Parathyroid adenoma (tissue), 2 donors: ENCODE results near the gene FNIP1.

Experiments used
- H2AFZ ChIP-seq: fragments of 300-600 bp; sonication (generic); one replicate; pipeline ENCODE4 v1.7.0; 2017; ENCODE audit warnings: antibody characterized with exemption, mild to moderate bottlenecking
- H3K27ac ChIP-seq: fragments of 300-600 bp; sonication (generic); one replicate; pipeline ENCODE4 v1.7.0; 2017
- H3K27me3 ChIP-seq: fragments of 300-600 bp; sonication (generic); one replicate; pipeline ENCODE4 v1.7.0; 2017; ENCODE audit warnings: low read length; ENCODE audit not compliant: control insufficient read depth, insufficient read depth
- H3K36me3 ChIP-seq: fragments of 300-600 bp; sonication (generic); one replicate; pipeline ENCODE4 v1.7.0; 2017; ENCODE audit warnings: low read length; ENCODE audit not compliant: control insufficient read depth, insufficient read depth
- H3K4me1 ChIP-seq: fragments of 300-600 bp; sonication (generic); one replicate; pipeline ENCODE4 v1.7.0; 2017; ENCODE audit warnings: control low read depth
- H3K4me2 ChIP-seq: fragments of 300-600 bp; sonication (generic); one replicate; pipeline ENCODE4 v1.7.0; 2017; ENCODE audit warnings: low read length
- H3K4me3 ChIP-seq: fragments of 300-600 bp; sonication (generic); one replicate; pipeline ENCODE4 v1.7.0; 2017; ENCODE audit warnings: low read depth, low read length
- H3K79me2 ChIP-seq: fragments of 300-600 bp; sonication (generic); one replicate; pipeline ENCODE4 v1.7.0; 2017; ENCODE audit warnings: control low read depth
- H3K9ac ChIP-seq: fragments of 300-600 bp; sonication (generic); one replicate; pipeline ENCODE4 v1.7.0; 2017; ENCODE audit warnings: mild to moderate bottlenecking
- H3K9me3 ChIP-seq: fragments of 300-600 bp; sonication (generic); one replicate; pipeline ENCODE4 v1.7.0; 2017; ENCODE audit warnings: low read length; ENCODE audit not compliant: control insufficient read depth
- TF ChIP-seq, protein P1 (sequence below): fragments of 300-600 bp; sonication (generic); IDR thresholded peaks from one replicate; pipeline ENCODE4 v1.7.0; 2017; ENCODE audit warnings: antibody characterized with exemption, mild to moderate bottlenecking
- donor health status: primary hyperparathyroidism.

Gene FNIP1

DNA sequence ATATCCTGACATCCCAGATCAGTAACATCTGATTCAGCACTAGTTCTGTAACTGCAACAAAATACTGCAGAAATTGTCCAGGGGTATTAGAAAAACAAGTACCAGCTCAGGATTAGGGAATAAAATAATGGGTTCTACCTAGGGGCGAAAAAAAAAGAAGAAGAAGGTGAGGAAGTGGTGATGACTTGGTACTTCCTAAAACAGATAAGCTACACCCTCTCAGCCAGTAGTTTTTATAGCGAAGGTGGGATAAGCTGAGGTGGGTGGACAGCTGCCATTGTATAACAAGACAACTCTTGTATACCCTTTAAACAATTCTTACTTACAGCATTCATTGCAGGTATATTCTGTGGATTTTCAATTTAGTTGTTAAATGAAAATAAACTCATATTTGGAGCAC lies 180.9 kb downstream of the FNIP1 start:
- H3K4me2 ChIP-seq = no peak overlapping the region
- no peak overlapping the region for H3K4me3 ChIP-seq
- TF ChIP-seq, protein P1, sequence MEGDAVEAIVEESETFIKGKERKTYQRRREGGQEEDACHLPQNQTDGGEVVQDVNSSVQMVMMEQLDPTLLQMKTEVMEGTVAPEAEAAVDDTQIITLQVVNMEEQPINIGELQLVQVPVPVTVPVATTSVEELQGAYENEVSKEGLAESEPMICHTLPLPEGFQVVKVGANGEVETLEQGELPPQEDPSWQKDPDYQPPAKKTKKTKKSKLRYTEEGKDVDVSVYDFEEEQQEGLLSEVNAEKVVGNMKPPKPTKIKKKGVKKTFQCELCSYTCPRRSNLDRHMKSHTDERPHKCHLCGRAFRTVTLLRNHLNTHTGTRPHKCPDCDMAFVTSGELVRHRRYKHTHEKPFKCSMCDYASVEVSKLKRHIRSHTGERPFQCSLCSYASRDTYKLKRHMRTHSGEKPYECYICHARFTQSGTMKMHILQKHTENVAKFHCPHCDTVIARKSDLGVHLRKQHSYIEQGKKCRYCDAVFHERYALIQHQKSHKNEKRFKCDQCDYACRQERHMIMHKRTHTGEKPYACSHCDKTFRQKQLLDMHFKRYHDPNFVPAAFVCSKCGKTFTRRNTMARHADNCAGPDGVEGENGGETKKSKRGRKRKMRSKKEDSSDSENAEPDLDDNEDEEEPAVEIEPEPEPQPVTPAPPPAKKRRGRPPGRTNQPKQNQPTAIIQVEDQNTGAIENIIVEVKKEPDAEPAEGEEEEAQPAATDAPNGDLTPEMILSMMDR = no peak

DNA sequence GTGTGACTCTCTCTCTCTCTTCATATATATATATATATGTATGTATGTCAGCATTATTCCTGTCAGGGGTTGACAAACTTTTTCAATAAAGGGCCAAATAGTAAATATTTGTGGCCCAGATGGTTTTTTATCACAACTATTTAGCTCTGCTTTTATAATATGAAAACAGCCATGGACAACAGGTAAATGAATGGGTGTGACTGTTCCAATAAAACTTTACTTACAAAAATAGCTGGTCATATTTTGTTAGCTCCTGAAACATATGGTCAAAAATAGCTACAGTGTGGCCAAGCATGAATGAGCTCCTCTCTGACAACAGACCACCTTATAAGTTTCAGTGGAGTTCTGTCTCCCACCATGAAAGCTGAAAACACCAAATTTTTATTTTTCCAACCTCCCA lies 183.4 kb downstream of the FNIP1 start:
- H3K4me3 ChIP-seq = no peak overlapping the region
- H3K27ac ChIP-seq = no peak overlapping the region
- H3K4me2 ChIP-seq = no peak overlapping the region
- no peaks in the 10 kb centered on the region for H3K36me3 ChIP-seq
- H3K4me1 ChIP-seq = no peaks in the 10 kb centered on the region
- no peaks in the 10 kb centered on the region for H3K9me3 ChIP-seq
- H3K27me3 ChIP-seq = no peaks in the 10 kb centered on the region
- TF ChIP-seq, protein P1 = no peak
- H3K9ac ChIP-seq = no peak overlapping the region
- no peak overlapping the region for H2AFZ ChIP-seq
- peaks cover 21% of the 10 kb centered on the region for H3K79me2 ChIP-seq

More for the DNA sequence above, 180.9 kb downstream of the FNIP1 start:
- H3K27me3 ChIP-seq = no peaks in the 10 kb centered on the region
- no peaks in the 10 kb centered on the region for H3K36me3 ChIP-seq
- no peaks in the 10 kb centered on the region for H3K9me3 ChIP-seq
- no peak overlapping the region for H2AFZ ChIP-seq
- H3K79me2 ChIP-seq = peaks cover 23% of the 10 kb centered on the region
- no peaks in the 10 kb centered on the region for H3K4me1 ChIP-seq
- no peak overlapping the region for H3K27ac ChIP-seq
- H3K9ac ChIP-seq = no peak overlapping the region

DNA sequence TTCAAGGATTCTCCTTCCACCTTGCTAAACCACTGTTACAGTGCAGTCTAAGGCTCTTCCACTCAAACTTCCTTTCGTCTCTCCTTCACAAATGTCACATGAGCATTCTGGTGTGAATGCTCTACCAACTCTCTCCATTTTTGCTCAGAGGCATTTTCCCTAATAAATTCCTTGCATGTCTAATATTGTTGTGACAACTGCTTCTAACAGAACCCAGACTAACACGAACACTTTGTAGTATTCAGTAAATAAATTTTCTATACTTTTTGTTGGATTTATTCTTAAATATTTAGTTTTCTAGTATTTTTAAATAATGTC lies 185.8 kb downstream of the FNIP1 start:
- no peak overlapping the region for H3K9ac ChIP-seq
- H3K4me3 ChIP-seq = no peak overlapping the region
- H3K9me3 ChIP-seq = no peaks in the 10 kb centered on the region
- peaks cover 5% of the 10 kb centered on the region for H3K4me1 ChIP-seq
- TF ChIP-seq, protein P1 = no peak
- H3K27me3 ChIP-seq = no peaks in the 10 kb centered on the region
- peaks cover 29% of the 10 kb centered on the region for H3K79me2 ChIP-seq
- H3K4me2 ChIP-seq = no peak overlapping the region
- H2AFZ ChIP-seq = no peak overlapping the region
- H3K36me3 ChIP-seq = no peaks in the 10 kb centered on the region
- H3K27ac ChIP-seq = no peak overlapping the region

DNA sequence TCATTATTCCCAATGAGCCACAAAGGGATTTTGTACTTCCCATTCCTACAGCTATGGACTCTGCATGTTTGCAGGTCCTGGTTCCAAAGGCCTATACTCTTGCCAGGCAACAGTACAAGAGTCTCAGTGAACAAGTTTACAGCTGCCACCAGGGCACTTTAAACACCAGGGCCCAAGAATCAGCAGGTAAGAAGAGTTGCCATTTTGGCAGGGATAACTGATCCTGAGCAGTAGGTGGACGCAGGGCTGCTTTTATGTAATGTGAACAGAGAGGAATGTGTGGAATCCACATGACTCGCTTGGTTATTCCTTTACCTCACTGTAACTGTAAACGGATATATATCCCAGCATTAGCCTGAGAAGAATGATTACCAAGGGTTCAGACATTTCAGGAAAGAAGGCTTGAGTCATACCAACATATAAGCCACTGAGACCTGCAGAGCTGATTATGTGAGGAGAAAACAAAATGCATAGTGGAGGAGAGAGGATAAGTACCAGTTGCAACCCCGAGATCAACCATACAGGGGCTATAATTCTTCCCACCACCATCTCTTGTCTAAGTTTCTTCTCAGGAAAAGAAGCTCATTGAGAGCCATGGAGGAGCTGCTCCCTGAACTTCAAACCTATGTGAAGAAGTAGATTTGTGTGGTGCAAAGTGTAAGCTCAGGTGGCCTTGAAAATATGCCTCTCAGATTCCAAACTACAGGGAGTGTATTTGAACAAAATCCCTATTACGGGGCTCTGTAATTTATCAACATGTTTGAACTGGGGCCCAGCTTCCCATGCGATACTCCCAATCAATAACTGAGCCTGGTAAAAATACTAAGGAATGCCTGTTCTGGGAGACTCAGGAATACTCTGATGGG lies 186.4 kb downstream of the FNIP1 start:
- no peak overlapping the region for H3K27ac ChIP-seq
- no peak overlapping the region for H2AFZ ChIP-seq
- no peaks in the 10 kb centered on the region for H3K9me3 ChIP-seq
- H3K4me3 ChIP-seq = no peak overlapping the region
- no peak overlapping the region for H3K4me2 ChIP-seq
- TF ChIP-seq, protein P1 = no peak
- no peaks in the 10 kb centered on the region for H3K36me3 ChIP-seq
- H3K27me3 ChIP-seq = no peaks in the 10 kb centered on the region
- H3K4me1 ChIP-seq = peaks cover 5% of the 10 kb centered on the region
- peaks cover 26% of the 10 kb centered on the region for H3K79me2 ChIP-seq
- no peak overlapping the region for H3K9ac ChIP-seq

DNA sequence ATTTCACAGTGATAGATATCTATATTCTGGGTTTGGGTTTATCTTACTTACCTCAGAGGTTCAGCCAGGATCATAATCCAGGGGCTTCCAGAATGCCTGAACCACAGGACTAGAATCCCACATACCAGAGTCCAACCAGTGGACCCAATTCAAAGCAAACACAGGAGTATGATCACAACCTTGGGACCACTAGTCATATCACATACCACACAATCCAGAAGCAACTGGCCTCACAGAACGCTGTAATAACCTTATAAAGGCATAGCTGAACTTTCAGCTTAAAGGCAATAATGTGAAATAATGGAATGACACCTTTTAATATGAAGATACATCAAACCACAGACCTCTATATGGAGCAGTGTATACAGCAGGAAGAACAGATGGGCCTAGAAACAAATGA lies 187.0 kb downstream of the FNIP1 start:
- Histone ChIP-seq H3K4me2 (no peak overlapping the region), H3K4me3 (no peak overlapping the region), H2AFZ (no peak overlapping the region), H3K4me1 (peaks cover 5% of the 10 kb centered on the region), H3K79me2 (peaks cover 21% of the 10 kb centered on the region), H3K36me3 (no peaks in the 10 kb centered on the region), H3K9ac (no peak overlapping the region), H3K9me3 (no peaks in the 10 kb centered on the region), H3K27me3 (no peaks in the 10 kb centered on the region), H3K27ac (no peak overlapping the region)
- TF ChIP-seq, protein P1 = no peak
